ENCODE measurements around the gene PHF12. TPM values are rescaled to one million over a fixed set of nuclear protein-coding genes. Genes with fewer than 3 reads are reported as not detected.

PHF12 gene
- total RNA-seq, 1 donor from 2014 or later, result 7.1 TPM

GRCh38 chr17:28956861-28957260 lies 5.5 kb upstream of the PHF12 start:
- Histone ChIP-seq H3K4me3 (ENCODE audit: low read depth, low read length) (no peak overlapping the region), H3K27me3 (ENCODE audit: control insufficient read depth, insufficient read depth, low read length) (no peaks in the 10 kb centered on the region), H3K36me3 (ENCODE audit: control insufficient read depth, insufficient read depth, low read length) (no peaks in the 10 kb centered on the region)
- no peak for DNase-seq (ENCODE audit: low read depth)
- no peak for TF ChIP-seq CTCF (IDR thresholded peaks at IDR 0.05; ENCODE audit: insufficient read depth, low read length, severe bottlenecking)
- peak; percentile 7 for FAIRE-seq

GRCh38 chr17:28956112-28956511 lies 4.8 kb upstream of the PHF12 start:
- no peaks in the 10 kb centered on the region for H3K36me3 ChIP-seq (ENCODE audit: control insufficient read depth, insufficient read depth, low read length)
- TF ChIP-seq CTCF (IDR thresholded peaks at IDR 0.05; ENCODE audit: insufficient read depth, low read length, severe bottlenecking), result no peak
- DNase-seq (ENCODE audit: low read depth) (no peak), FAIRE-seq (no peak)
- H3K27me3 ChIP-seq (ENCODE audit: control insufficient read depth, insufficient read depth, low read length), result no peaks in the 10 kb centered on the region
- no peak overlapping the region for H3K4me3 ChIP-seq (ENCODE audit: low read depth, low read length)

GRCh38 chr17:28955408-28955807 lies 4.1 kb upstream of the PHF12 start:
- DNase-seq (ENCODE audit: low read depth) (no peak), FAIRE-seq (peak; percentile 58)
- no peak for TF ChIP-seq CTCF (IDR thresholded peaks at IDR 0.05; ENCODE audit: insufficient read depth, low read length, severe bottlenecking)
- Histone ChIP-seq H3K4me3 (ENCODE audit: low read depth, low read length) (no peak overlapping the region), H3K27me3 (ENCODE audit: control insufficient read depth, insufficient read depth, low read length) (no peaks in the 10 kb centered on the region), H3K36me3 (ENCODE audit: control insufficient read depth, insufficient read depth, low read length) (no peaks in the 10 kb centered on the region)

- H3K36me3 ChIP-seq (ENCODE audit: control insufficient read depth, insufficient read depth, low read length), result no peaks in the 10 kb centered on the region
- no peak for DNase-seq (ENCODE audit: low read depth)
- H3K4me3 ChIP-seq (ENCODE audit: low read depth, low read length), result no peak overlapping the region
- peak; percentile 13 for FAIRE-seq
- TF ChIP-seq CTCF (IDR thresholded peaks at IDR 0.05; ENCODE audit: insufficient read depth, low read length, severe bottlenecking), result no peak
- no peaks in the 10 kb centered on the region for H3K27me3 ChIP-seq (ENCODE audit: control insufficient read depth, insufficient read depth, low read length)
These were observed 3.6 kb upstream of the PHF12 start for GRCh38 chr17:28954886-28955285.

- DNase-seq (ENCODE audit: low read depth) (peak; percentile 44), FAIRE-seq (no peak)
- peak; percentile 94 for TF ChIP-seq CTCF (IDR thresholded peaks at IDR 0.05; ENCODE audit: insufficient read depth, low read length, severe bottlenecking)
- Histone ChIP-seq H3K27me3 (ENCODE audit: control insufficient read depth, insufficient read depth, low read length) (no peaks in the 10 kb centered on the region), H3K4me3 (ENCODE audit: low read depth, low read length) (no peak overlapping the region), H3K36me3 (ENCODE audit: control insufficient read depth, insufficient read depth, low read length) (no peaks in the 10 kb centered on the region)
These were observed 2.3 kb upstream of the PHF12 start for GRCh38 chr17:28953444-28954118.

Measured in bronchial epithelial cell (primary cell).